ENCODE measurements around the gene SNX4. TPM values are rescaled to one million over a fixed set of nuclear protein-coding genes. Genes with fewer than 3 reads are reported as not detected.

SNX4 gene
- total and polyA plus RNA-seq, 8 donors = 33.2 to 67.3 (median 54.2) TPM

DNA sequence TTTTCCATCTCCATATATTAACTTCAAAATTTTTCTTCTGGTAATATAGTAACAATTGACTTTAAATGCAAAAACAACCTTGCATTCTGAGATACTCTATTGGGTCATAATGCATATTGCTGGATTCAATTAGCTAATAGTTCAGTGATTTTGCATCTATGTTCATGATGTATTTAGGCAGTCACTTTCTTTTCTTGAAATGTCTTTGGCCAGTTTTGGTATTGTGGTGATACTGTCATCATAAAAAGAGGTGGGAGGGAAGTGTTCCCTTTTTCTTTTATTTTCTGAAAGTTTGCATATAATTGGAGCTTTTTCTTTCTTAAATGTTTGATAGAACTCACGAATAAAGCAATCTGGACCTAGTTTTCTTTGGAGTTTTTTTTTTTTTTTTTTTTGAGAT lies 77.5 kb downstream of the SNX4 start:
- H3K9me3 ChIP-seq = peaks cover 0 to 12% of the 10 kb centered on the region in 2 donors
- H3K4me3 ChIP-seq = no peak overlapping the region
- ATAC-seq (no peak), DNase-seq (no peak)
- no peaks in the 10 kb centered on the region for H3K4me1 ChIP-seq
- H3K27ac ChIP-seq = no peak overlapping the region
- peaks cover 0 to 28% of the 10 kb centered on the region in 2 donors for H3K36me3 ChIP-seq
- TF ChIP-seq, protein P1, sequence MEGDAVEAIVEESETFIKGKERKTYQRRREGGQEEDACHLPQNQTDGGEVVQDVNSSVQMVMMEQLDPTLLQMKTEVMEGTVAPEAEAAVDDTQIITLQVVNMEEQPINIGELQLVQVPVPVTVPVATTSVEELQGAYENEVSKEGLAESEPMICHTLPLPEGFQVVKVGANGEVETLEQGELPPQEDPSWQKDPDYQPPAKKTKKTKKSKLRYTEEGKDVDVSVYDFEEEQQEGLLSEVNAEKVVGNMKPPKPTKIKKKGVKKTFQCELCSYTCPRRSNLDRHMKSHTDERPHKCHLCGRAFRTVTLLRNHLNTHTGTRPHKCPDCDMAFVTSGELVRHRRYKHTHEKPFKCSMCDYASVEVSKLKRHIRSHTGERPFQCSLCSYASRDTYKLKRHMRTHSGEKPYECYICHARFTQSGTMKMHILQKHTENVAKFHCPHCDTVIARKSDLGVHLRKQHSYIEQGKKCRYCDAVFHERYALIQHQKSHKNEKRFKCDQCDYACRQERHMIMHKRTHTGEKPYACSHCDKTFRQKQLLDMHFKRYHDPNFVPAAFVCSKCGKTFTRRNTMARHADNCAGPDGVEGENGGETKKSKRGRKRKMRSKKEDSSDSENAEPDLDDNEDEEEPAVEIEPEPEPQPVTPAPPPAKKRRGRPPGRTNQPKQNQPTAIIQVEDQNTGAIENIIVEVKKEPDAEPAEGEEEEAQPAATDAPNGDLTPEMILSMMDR (IDR thresholded peaks at IDR 0.05) = no peak
- intact Hi-C loops (cut with DNase I) = no loop called here
- no peaks in the 10 kb centered on the region for H3K27me3 ChIP-seq

DNA sequence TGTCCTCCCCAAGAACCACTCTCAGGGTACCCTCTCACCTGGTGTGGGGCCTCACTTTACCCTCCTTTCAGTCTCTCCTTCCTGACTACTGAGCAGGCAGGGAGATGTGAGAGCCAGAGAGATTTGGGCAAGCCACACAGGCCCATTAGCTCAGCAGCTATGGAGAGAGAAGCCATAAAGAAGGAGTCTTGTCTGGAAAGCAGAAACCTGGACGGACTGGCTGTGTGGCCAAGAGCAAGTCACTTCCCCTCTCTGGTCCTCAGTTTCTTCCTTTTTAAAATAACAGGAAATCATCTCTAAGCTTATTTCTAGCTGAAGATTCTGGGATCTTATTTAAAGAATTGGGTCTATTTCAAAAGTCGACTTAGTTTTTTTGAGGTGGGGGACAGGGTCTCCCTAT lies 79.0 kb downstream of the SNX4 start:
- ATAC-seq (no peak), DNase-seq (no peak)
- no peaks in the 10 kb centered on the region for H3K27me3 ChIP-seq
- intact Hi-C loops (cut with DNase I) = no loop called here
- H3K4me3 ChIP-seq = no peak overlapping the region
- peaks cover 0 to 13% of the 10 kb centered on the region in 2 donors for H3K36me3 ChIP-seq
- H3K4me1 ChIP-seq = no peaks in the 10 kb centered on the region
- no peak overlapping the region for H3K27ac ChIP-seq
- TF ChIP-seq, protein P1 (IDR thresholded peaks at IDR 0.05) = no peak
- peaks cover 0 to 12% of the 10 kb centered on the region in 2 donors for H3K9me3 ChIP-seq

DNA sequence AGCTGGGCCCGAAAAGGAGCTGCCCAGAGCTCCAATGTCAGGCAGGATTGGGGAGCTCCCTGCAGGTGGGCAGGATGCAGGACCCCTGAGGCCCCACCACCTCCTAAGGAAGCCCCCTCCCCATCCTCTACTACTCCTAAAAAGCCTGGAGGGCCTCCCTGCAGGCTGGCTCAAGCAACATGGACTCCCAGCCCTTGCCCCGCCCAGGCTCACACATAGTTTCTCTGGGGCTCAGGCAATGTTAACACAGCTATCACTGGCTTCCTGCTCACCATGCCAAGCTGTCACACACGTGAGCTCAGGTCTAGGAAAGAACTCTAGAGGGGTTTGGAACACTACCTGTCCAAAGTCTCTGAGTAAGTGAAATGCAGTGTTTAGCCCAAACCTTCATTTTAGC lies 79.4 kb downstream of the SNX4 start:
- Histone ChIP-seq H3K4me3 (no peak overlapping the region), H3K36me3 (peaks cover 0 to 9% of the 10 kb centered on the region in 2 donors), H3K9me3 (peaks cover 0 to 12% of the 10 kb centered on the region in 2 donors), H3K27ac (no peak overlapping the region), H3K27me3 (no peaks in the 10 kb centered on the region), H3K4me1 (no peaks in the 10 kb centered on the region)
- ATAC-seq (peak; percentile 82), DNase-seq (peak in 2 of 4 donors; percentile 13 to 42)
- intact Hi-C loops (cut with DNase I) = no loop called here
- TF ChIP-seq, protein P1 (IDR thresholded peaks at IDR 0.05) = no peak

DNA sequence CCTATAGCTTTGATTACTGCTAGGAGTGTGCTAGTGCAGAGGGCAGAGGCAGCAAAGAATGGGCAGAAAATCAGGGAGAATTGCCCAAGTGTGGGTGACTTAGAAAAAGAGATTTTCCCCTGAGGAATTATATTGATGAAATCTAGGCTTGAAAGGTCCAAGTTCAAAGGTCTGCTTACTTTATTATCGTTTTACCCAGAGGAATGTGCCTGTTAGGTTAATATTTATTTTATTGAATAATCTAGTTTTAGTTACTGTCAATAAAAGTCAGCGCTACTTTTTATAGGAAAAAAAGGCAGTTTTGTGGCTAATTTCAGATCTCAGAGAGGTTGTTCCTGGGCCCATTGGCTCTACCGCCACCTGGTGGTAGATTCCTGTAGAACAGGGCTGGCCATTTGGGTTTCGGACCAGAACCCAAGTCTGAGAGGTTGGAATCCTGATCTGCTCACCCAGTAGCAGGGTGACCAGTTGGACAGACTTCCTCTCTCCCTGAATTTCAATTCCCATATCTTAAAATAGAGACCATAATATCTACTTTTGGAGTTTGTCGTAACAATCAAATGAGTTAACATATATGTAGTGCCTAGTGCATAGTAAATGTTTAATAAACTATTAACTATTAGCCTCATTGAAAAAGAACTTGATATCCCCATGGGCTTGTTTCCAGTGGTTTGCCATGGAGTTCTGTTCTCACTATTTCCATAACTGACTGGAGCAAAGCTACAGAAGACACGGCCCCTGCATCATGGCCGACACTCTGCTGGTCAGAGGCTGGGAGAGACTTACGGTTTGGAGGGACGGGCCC lies 82.2 kb downstream of the SNX4 start:
- peak; percentile 72 for ATAC-seq
- peak in 3 of 4 donors; percentile 32 to 56 (median 53) for DNase-seq
- peaks cover 0 to 5% of the 10 kb centered on the region in 2 donors for H3K36me3 ChIP-seq
- H3K9me3 ChIP-seq = peaks cover 0 to 6% of the 10 kb centered on the region in 2 donors
- TF ChIP-seq, protein P1 (IDR thresholded peaks at IDR 0.05) = peak; percentile 93 to 98
- H3K4me1 ChIP-seq = no peaks in the 10 kb centered on the region
- no peaks in the 10 kb centered on the region for H3K27me3 ChIP-seq
- H3K27ac ChIP-seq = no peak overlapping the region
- no peak overlapping the region for H3K4me3 ChIP-seq
- intact Hi-C loops (cut with DNase I) = loop anchor here in 1 of 2 donors (5.0 kb wide), 1 partner anchor 441 kb away; no protein-coding TSS in a partner anchor

DNA sequence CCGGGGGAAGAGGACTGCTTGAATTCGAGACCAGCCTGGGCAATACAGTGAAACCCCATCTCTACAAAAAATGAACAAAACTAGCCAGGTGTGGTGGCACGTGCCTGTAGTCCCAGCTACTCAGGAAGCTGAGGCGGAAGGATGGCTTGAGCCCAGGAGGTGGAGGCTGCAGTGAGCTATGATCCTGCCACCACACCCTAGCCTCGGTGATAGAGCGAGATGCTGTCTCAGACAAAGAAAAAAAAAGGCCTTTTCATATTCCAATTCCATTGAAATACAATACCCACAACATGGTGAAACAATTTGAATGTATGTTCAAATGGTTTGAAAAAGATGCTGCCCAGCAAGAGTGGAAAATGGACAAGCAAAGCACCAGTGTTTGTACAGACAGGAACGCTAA lies 83.1 kb downstream of the SNX4 start:
- H3K9me3 ChIP-seq = no peaks in the 10 kb centered on the region
- H3K27ac ChIP-seq = no peak overlapping the region
- DNase-seq = no peak
- TF ChIP-seq, protein P1 (IDR thresholded peaks at IDR 0.05) = no peak
- H3K27me3 ChIP-seq = no peaks in the 10 kb centered on the region
- H3K4me3 ChIP-seq = no peak overlapping the region
- no peak for ATAC-seq
- intact Hi-C loops (cut with DNase I) = loop anchor here in 1 of 2 donors (5.0 kb wide), 1 partner anchor 440 kb away; no protein-coding TSS in a partner anchor
- no peaks in the 10 kb centered on the region for H3K4me1 ChIP-seq
- no peaks in the 10 kb centered on the region for H3K36me3 ChIP-seq

Data from left lung (tissue), 10 donors.